ENCODE results near the gene FBLN7.

FBLN7 gene

GRCh38 chr2:112140899-112141625, 2.9 kb downstream of the FBLN7 start:
- no peak for DNase-seq (ENCODE audit: low read depth in 2 of 2)

GRCh38 chr2:112141626-112142007, 3.4 kb downstream of the FBLN7 start:
- DNase-seq (ENCODE audit: low read depth in 2 of 2): no peak

GRCh38 chr2:112142525-112143078, 4.4 kb downstream of the FBLN7 start:
- no peak for DNase-seq (ENCODE audit: low read depth in 2 of 2)

DNA sequence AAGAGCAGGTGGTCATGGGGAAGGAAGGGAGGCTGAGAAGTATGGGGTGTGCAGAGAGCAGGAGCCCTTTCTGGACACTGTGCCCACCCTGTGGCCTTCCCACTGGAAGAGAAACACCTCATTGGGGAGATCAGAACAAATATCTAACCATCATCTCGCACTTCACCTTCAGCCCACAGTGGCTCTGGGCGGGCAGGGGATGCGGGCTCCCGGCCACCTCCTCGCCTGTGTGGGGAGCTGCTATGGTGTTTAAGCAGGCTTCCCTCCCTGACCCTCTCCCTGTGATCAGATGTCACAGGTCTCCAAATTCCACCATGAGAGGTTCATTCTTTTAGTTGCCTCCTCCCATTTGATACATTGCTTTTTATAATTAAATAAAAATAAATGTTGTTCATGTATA, 5.0 kb downstream of the FBLN7 start:
- no peak for DNase-seq (ENCODE audit: low read depth in 2 of 2)

GRCh38 chr2:112144966-112145365, 6.8 kb downstream of the FBLN7 start:
- DNase-seq (ENCODE audit: low read depth in 2 of 2): no peak

- DNase-seq (ENCODE audit: low read depth in 2 of 2): no peak
Observed at GRCh38 chr2:112147382-112148168, 9.4 kb downstream of the FBLN7 start.

DNA sequence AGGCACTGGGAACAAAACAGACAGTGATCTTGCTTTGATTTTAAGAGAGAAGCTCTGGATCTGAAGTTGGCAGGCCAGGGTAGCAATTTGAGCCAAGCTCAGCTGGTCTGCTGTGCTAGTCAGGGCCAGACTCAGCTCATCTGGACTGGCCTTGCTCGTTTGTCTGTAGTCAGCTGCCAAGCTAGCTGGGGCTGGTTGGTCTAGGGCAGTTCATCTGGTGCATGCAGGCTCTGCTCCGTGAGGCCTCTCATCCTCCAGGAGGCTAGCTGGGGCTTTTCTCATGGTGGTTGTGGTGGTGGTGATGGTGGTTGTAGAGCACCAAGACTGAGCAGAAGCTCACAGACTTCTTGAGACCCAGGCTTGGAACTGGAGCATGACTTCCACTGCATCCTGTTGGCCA, 10.3 kb downstream of the FBLN7 start:
- no peak for DNase-seq (ENCODE audit: low read depth in 2 of 2)

- DNase-seq (ENCODE audit: low read depth in 2 of 2): no peak
Observed at GRCh38 chr2:112149194-112149593, 11.0 kb downstream of the FBLN7 start.

DNA sequence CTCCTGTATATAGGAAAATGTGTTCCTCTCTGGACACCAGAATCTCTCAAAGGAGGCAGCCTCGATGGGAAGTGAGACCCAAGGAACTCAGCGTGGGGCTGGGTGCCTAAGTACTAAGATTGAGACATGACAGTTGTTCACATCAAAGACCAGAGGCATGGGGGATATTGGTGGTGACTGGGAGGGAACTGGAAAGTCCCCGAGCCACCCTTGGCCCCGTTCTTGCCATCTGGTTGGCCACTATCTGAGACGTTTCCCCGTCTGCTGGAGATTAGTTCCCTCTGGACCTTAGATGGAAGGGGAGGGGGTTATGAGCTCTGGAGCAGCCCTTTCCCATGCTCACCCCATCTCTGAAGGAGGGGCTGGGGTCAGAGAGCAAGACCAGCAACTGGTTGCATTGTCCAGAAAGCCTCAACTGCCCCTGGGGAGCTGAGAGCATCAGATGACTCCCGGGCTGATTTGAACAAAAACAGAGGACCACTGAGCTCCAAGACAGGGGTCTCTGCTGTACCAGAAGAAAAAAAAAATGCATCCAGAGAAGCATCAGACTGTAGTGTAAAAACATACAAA, 11.8 kb downstream of the FBLN7 start:
- DNase-seq (ENCODE audit: low read depth in 2 of 2): no peak

DNA sequence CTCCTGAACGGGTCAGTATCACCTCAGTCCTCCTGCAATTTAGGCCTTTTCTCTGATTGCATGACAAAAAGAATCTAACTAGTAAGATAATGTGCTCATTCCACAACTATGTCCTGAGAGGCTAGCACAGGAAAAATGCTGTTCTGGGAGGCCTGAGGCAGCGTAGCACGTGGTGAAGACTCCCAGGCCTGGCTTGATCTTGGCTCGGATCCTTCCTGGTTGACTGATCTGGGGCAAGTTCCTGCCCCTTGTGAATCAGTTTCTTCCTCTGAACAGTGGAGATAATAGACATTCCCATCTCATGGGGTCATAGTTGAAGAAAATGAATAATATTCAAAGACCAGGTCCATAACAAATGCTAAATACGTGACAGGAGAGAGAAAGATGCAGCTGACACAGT, 12.3 kb downstream of the FBLN7 start:
- DNase-seq (ENCODE audit: low read depth in 2 of 2): no peak

DNA sequence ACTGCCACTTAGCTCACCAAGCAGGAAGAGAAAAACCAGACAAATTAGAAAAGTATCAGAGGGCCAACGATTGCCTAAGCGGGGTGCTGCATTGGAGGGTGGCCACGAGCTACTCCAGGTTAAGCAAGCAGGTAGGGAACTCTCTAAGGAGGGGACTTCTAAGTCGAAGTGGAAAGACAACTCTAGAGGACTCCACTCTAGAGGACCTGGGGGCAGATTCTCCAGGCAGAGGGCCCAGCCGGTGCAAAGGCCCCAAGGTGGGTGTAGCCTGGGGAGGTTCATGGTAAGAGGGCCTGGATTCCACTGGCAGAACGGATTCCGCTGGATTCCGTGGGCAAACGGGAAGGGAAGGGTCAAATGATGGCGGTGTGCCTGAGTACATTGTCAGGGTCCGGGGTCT, 12.7 kb downstream of the FBLN7 start:
- DNase-seq (ENCODE audit: low read depth in 2 of 2): no peak

DNA sequence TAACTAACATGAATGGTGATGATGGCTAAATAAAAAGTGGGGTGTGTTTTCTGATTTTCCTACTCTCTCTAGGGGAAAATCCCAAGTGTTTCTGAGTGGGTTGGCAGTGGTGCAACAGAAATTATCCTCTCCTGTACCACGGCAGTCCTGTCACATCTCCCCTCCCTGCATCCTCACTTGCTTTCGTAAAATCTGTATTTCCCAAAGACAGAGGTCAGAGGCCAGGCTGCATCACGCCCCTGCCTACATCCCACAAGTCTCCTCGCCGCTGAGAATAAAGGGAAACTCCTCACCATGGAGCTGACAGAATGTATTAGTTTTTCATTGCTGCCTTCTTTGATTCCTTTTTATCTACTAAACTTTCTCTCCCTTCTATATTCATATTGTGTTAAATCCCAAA, 13.1 kb downstream of the FBLN7 start:
- no peak for DNase-seq (ENCODE audit: low read depth in 2 of 2)

DNA sequence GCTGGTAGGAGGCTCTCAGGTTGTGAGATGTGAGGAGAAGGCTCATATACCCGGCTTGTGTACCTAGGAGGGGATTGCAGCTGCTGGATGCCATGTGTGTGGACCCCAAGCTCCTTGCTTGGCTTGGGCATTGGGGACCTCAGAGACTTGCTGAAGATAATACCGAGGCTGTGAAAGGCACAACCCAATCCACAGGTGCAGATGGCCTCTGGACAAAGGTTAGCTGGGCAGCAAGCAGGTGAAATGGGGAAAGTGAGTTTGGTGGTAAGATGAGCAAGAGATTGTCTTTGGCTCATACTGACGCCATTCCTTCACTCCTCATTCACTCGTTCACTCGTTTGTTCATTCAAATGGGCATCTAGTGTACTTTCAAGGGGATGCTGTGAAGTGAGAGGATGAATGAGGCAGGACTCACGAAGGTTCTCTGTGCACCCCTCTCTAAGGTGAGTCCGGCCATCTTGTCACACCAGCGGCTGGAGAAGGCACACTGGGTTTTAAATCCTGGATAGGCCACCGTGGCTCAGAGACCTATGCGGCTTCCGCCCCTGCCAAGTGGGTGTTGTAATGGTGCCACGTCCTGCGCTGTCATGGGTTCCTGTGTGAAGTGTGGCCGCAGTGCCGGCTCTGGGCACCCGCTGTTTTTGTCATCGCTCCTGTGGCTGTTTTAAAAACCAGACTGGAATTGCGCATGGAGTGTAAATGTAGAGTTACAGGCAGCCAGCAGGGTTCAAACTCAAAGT, 13.7 kb downstream of the FBLN7 start:
- DNase-seq (ENCODE audit: low read depth in 2 of 2): no peak

GRCh38 chr2:112152476-112153178, 14.4 kb downstream of the FBLN7 start:
- DNase-seq (ENCODE audit: low read depth in 2 of 2): no peak

- no peak for DNase-seq (ENCODE audit: low read depth in 2 of 2)
Observed at GRCh38 chr2:112153179-112153490, 14.9 kb downstream of the FBLN7 start.

GRCh38 chr2:112153501-112153900, 15.3 kb downstream of the FBLN7 start:
- no peak for DNase-seq (ENCODE audit: low read depth in 2 of 2)

DNA sequence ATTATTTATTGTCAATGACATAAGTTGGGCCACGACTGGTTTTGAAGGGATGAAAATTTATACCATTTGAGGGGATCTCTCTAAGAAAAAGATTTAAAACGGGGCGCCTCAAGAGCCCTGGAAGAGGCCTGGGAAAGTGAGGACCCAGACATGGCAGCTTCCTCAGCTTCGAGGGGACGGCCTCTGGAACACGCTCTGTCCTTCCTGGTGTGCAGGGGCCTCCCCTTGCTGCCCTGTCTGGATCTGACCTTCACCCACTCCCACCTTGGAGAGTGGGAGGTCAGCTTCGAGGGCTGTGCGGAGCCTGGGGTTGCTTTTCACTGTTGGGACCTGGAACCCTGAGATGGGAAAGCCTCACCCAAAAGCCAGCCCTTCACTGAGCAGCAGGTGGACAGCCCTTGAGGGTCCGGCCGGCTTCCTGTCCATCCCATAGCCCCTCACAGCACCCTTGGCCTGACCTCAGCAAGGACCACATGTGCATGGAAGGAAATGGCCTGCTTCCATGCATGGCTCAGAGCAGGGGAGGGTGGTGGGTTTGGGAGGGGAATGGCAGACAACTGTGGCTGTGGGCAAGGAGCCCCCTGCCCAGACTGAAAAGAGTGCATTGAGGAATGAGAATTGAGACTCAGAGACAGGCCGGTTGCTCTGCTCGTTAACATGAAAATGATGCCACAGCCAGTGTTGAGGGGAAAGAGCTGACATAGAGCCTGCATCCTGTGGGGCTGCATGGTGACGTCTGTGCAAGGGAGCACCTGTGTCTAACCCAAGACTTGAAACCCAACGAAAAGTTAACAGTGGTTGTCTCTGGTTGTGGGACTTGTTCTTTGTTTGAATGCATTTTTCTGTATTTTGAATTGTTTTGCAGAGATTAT, 16.3 kb downstream of the FBLN7 start:
- DNase-seq (ENCODE audit: low read depth in 2 of 2): no peak

DNA sequence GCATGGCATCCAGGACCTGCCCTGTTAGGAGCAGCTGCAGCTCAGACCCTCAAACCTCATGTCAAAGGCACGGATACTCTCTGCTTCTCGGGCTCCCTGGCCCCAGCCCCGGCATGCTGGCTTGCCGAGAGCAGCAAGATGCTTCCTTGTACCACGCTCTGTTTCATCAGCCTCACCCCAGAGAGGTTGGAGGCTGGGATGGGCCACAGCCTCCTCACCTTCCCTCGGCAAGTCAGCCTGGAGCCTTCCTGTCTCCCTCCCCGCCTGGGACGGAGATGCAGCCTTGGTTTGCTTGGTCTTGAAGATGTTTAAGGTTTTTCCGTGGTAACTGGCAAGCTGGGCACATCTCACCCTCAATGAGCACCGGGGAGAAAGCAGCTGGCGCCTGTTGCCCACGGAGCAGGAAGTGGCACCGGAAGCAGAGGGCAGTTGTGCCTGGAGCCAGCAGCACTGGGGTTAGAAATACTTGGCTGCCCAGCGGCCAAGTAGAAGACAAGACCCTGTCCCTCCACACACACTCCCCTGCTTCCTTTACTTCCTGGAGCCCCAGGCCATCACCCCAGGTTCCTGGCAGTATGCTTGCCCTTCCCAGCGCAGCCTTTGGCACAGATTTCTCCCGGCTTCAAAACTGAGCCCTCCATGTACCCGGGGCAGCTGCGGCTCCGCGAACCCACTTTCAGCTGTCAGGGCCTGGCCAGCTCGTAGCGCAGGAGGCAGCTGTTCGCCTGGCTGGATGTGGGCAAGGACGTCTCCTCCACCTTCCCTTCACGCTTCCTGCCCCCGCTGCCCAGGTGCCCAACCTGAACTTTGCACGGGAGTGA, 17.4 kb downstream of the FBLN7 start:
- DNase-seq (ENCODE audit: low read depth in 2 of 2): no peak

DNA sequence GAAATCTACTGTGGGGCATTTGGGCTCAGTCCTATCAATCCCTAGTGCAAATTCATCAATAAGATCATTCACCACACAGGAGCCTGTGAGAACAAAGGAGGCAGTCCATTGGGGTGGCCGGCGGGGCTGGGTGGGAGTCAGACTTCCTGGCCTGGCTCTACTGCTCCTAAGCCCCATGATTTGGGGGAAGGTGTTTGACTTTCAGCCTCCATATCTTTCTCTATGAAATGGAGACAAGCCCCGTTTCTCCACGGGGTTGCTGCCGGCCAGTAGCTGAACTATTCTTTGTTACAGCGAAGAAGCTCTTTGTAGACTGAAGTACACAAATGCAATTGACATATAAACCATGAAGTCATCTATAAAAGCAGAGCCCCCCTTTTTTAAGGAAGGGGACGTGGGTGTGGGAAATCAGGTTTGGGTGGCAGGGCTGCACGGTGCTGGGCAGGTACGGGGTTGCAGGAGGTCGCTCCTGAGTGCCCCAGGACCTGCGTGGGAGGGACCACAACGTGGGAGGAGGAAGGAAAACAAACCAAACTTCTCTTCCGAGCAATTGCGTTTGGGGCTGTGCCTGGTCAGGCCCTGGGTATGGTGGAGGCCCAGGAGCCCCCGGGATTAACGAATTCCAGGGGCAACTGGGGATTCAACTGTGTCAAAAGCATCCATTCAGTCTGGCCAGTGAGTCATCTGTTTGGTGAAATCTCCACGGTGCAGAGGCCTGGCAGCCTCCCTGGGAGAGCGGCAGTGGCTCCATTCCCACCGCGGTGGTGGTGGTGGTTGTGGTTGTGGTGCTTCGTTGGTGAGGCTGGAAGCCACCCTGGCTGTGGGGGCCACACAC, 18.2 kb downstream of the FBLN7 start:
- no peak for DNase-seq (ENCODE audit: low read depth in 2 of 2)
